Measurements from ENCODE around the gene CENATAC. TPM values are rescaled to one million over a fixed set of nuclear protein-coding genes. Genes with fewer than 3 reads are reported as not detected.

The CENATAC gene
- total RNA-seq, 2 experiments from 2014 or later = 17.4 to 18.0 TPM

- Mint-ChIP-seq H3K4me1 (ENCODE audit: low read depth) (peaks cover 62% of the 10 kb centered on the region), H3K27ac (peak overlapping the region; percentile 99), H3K4me3 (peak overlapping the region; percentile 98), H3K36me3 (ENCODE audit: low read depth) (peaks cover 59% of the 10 kb centered on the region), H3K27me3 (ENCODE audit: low read depth) (no peaks in the 10 kb centered on the region), H3K9me3 (no peaks in the 10 kb centered on the region)
- intact Hi-C loops (cut with micrococcal nuclease) = loop anchor here (2.0 to 10.0 kb wide), 4 partner anchors 91 to 615 kb away; partner anchors contain the start of genes ARCN1, ATP5MG and TMEM25
- DNase-seq = no peak
- CTCF ChIA-PET = interaction anchor here (0.7 to 1.6 kb wide), 3 partner anchors 11 to 22 kb away, joined by 3 to 5 read pairs (median 3); partner anchors contain the start of genes CENATAC and SLC37A4
Measured at GRCh38 chr11:119019996-119020395, 22.1 kb downstream of the CENATAC start.

GRCh38 chr11:119021631-119022030, 23.7 kb downstream of the CENATAC start:
- Mint-ChIP-seq H3K27ac (peak overlapping the region; percentile 3), H3K4me1 (ENCODE audit: low read depth) (peaks cover 45% of the 10 kb centered on the region), H3K27me3 (ENCODE audit: low read depth) (no peaks in the 10 kb centered on the region), H3K36me3 (ENCODE audit: low read depth) (peaks cover 47% of the 10 kb centered on the region), H3K4me3 (no peak overlapping the region), H3K9me3 (no peaks in the 10 kb centered on the region)
- intact Hi-C loops (cut with micrococcal nuclease) = no loop called here
- CTCF ChIA-PET = no interaction called here
- DNase-seq = no peak

DNA sequence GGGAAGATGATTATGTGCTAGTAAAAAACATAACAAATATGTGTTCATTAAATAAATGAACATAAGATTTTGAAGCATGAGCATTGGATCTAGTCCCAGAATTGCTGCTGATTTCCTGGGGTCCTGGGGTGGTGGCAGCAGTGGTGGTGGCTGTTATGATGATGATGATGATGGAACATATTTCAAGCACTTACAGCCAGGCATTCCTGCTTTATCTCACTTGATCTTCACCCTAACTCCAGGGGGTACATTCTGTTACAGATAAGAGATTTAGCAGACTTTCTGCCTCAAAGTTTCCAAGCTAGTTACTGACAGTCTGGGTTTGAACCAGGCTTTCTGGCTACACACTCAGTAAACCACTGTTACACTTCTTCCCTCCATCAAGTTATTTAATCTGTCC, 25.8 kb downstream of the CENATAC start:
- Mint-ChIP-seq H3K27me3 (ENCODE audit: low read depth) (no peaks in the 10 kb centered on the region), H3K4me3 (no peak overlapping the region), H3K27ac (peak overlapping the region; percentile 57), H3K4me1 (ENCODE audit: low read depth) (peaks cover 50% of the 10 kb centered on the region), H3K36me3 (ENCODE audit: low read depth) (peaks cover 30% of the 10 kb centered on the region), H3K9me3 (no peaks in the 10 kb centered on the region)
- CTCF ChIA-PET = interaction anchor here (1.3 to 1.4 kb wide), 2 partner anchors 33 to 80 kb away, joined by 4 to 6 read pairs; partner anchors contain the start of gene HYOU1
- intact Hi-C loops (cut with micrococcal nuclease) = no loop called here
- DNase-seq = no peak

GRCh38 chr11:119024430-119025098, 26.6 kb downstream of the CENATAC start:
- intact Hi-C loops (cut with micrococcal nuclease) = no loop called here
- Mint-ChIP-seq H3K4me1 (ENCODE audit: low read depth) (peaks cover 56% of the 10 kb centered on the region), H3K4me3 (no peak overlapping the region), H3K9me3 (no peaks in the 10 kb centered on the region), H3K36me3 (ENCODE audit: low read depth) (peaks cover 32% of the 10 kb centered on the region), H3K27me3 (ENCODE audit: low read depth) (no peaks in the 10 kb centered on the region), H3K27ac (peak overlapping the region; percentile 57)
- CTCF ChIA-PET = interaction anchor here (1.3 kb wide), 1 partner anchor 32 kb away, joined by 4 read pairs; the partner anchor contains the start of gene HYOU1
- no peak for DNase-seq

DNA sequence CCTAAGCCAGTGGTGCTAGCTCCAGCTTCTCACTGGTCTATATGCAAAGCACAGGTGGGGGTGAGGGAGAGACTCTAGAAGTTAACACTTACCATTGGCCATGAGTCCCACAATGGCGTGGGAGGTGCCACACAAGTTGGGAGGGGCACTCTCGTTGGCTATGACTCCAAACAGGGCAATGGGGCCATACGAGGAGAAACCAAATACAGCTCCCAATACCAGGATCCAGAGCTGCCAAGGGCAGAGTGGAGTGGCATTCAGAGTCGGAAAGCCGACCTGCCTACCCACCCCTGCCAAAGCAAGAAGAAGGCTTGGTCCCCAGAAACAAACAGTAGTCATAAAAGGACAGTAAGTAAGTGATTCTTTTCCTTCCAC, 27.1 kb downstream of the CENATAC start:
- Mint-ChIP-seq H3K9me3 (no peaks in the 10 kb centered on the region), H3K27ac (peak overlapping the region; percentile 34), H3K4me3 (no peak overlapping the region), H3K36me3 (ENCODE audit: low read depth) (peaks cover 30% of the 10 kb centered on the region), H3K4me1 (ENCODE audit: low read depth) (peaks cover 55% of the 10 kb centered on the region), H3K27me3 (ENCODE audit: low read depth) (no peaks in the 10 kb centered on the region)
- no peak for DNase-seq
- CTCF ChIA-PET = interaction anchor here (0.7 to 1.3 kb wide), 2 partner anchors 31 to 41 kb away, joined by 3 to 4 read pairs; partner anchors contain the start of gene HYOU1
- intact Hi-C loops (cut with micrococcal nuclease) = no loop called here

DNA sequence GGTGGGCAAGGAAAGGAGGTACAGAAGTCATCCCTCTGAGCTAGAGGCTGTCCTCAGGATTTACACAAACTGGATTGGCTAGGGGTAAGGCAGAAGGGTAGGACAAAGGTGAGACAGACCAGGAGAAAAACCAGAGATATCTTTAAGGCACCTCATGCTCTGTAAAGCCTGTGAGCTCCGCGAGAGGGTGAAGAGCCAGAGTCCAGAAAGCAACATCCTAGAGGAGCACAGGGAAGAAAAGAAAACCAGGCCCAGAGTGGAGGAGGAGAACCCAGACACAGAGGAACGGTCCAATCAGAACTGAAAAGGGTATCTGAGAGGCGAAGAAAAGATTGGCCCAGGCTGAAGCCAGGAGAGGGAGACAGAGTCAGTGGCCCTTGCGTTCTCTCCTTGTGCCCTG, 27.6 kb downstream of the CENATAC start:
- no peak for DNase-seq
- Mint-ChIP-seq H3K9me3 (no peaks in the 10 kb centered on the region), H3K27me3 (ENCODE audit: low read depth) (no peaks in the 10 kb centered on the region), H3K36me3 (ENCODE audit: low read depth) (peaks cover 29% of the 10 kb centered on the region), H3K4me3 (no peak overlapping the region), H3K4me1 (ENCODE audit: low read depth) (peaks cover 50% of the 10 kb centered on the region), H3K27ac (peak overlapping the region; percentile 34)
- CTCF ChIA-PET = interaction anchor here (0.7 kb wide), 1 partner anchor 42 kb away, joined by 3 read pairs; no protein-coding TSS in a partner anchor
- intact Hi-C loops (cut with micrococcal nuclease) = no loop called here

- no peak overlapping the region for H3K27ac Mint-ChIP-seq
- intact Hi-C loops (cut with micrococcal nuclease) = no loop called here
- H3K36me3 Mint-ChIP-seq (ENCODE audit: low read depth) = peaks cover 27% of the 10 kb centered on the region
- H3K27me3 Mint-ChIP-seq (ENCODE audit: low read depth) = no peaks in the 10 kb centered on the region
- peaks cover 48% of the 10 kb centered on the region for H3K4me1 Mint-ChIP-seq (ENCODE audit: low read depth)
- no peak for DNase-seq
- no peak overlapping the region for H3K4me3 Mint-ChIP-seq
- H3K9me3 Mint-ChIP-seq = no peaks in the 10 kb centered on the region
- CTCF ChIA-PET = no interaction called here
Measured at GRCh38 chr11:119025978-119026766, 28.2 kb downstream of the CENATAC start.

DNA sequence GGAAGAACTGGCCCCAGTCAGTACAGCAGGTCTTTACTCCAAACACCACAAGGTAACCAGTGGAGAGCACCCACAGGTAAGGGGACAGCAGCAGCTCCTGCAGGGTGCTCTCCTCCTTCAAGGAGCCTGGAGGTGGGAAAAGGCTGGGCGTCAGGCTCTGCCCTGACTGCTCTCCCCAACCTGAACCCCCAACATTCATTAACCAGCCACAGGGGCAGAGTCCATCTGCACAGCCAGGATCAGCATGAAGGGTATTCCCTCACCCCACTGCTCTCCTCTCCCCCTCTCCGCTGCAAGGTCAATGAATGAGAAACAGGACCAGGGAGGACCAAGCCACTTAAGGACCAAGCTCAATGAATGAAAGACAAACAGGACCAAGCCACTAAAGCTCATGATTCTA, 29.0 kb downstream of the CENATAC start:
- no peak overlapping the region for H3K27ac Mint-ChIP-seq
- intact Hi-C loops (cut with micrococcal nuclease) = no loop called here
- no peak overlapping the region for H3K4me3 Mint-ChIP-seq
- CTCF ChIA-PET = interaction anchor here (0.5 to 1.0 kb wide), 2 partner anchors 12 to 70 kb away, joined by 3 to 5 read pairs; no protein-coding TSS in a partner anchor
- no peak for DNase-seq
- peaks cover 21% of the 10 kb centered on the region for H3K36me3 Mint-ChIP-seq (ENCODE audit: low read depth)
- H3K27me3 Mint-ChIP-seq (ENCODE audit: low read depth) = no peaks in the 10 kb centered on the region
- H3K4me1 Mint-ChIP-seq (ENCODE audit: low read depth) = peaks cover 43% of the 10 kb centered on the region
- no peaks in the 10 kb centered on the region for H3K9me3 Mint-ChIP-seq

- H3K9me3 Mint-ChIP-seq = no peaks in the 10 kb centered on the region
- CTCF ChIA-PET = interaction anchor here (1.0 kb wide), 1 partner anchor 71 kb away, joined by 3 read pairs; no protein-coding TSS in a partner anchor
Measured at GRCh38 chr11:119027561-119028345, 29.8 kb downstream of the CENATAC start.

GRCh38 chr11:119028346-119029068, 30.6 kb downstream of the CENATAC start:
- H3K27me3 Mint-ChIP-seq (ENCODE audit: low read depth) = no peaks in the 10 kb centered on the region
- H3K4me3 Mint-ChIP-seq = no peak overlapping the region
- intact Hi-C loops (cut with micrococcal nuclease) = no loop called here
- no peak for DNase-seq
- H3K4me1 Mint-ChIP-seq (ENCODE audit: low read depth) = peaks cover 36% of the 10 kb centered on the region
- peaks cover 14% of the 10 kb centered on the region for H3K36me3 Mint-ChIP-seq (ENCODE audit: low read depth)
- CTCF ChIA-PET = no interaction called here
- no peak overlapping the region for H3K27ac Mint-ChIP-seq
- no peaks in the 10 kb centered on the region for H3K9me3 Mint-ChIP-seq

More at GRCh38 chr11:119027561-119028345, 29.8 kb downstream of the CENATAC start:
- intact Hi-C loops (cut with micrococcal nuclease) = no loop called here
- Mint-ChIP-seq H3K27ac (no peak overlapping the region), H3K27me3 (ENCODE audit: low read depth) (no peaks in the 10 kb centered on the region), H3K36me3 (ENCODE audit: low read depth) (peaks cover 17% of the 10 kb centered on the region), H3K4me3 (no peak overlapping the region), H3K4me1 (ENCODE audit: low read depth) (peaks cover 42% of the 10 kb centered on the region)
- DNase-seq = no peak

GRCh38 chr11:119029069-119029339, 31.1 kb downstream of the CENATAC start:
- Mint-ChIP-seq H3K36me3 (ENCODE audit: low read depth) (peaks cover 12% of the 10 kb centered on the region), H3K27ac (no peak overlapping the region), H3K27me3 (ENCODE audit: low read depth) (no peaks in the 10 kb centered on the region), H3K4me1 (ENCODE audit: low read depth) (peaks cover 31% of the 10 kb centered on the region), H3K9me3 (no peaks in the 10 kb centered on the region), H3K4me3 (peak overlapping the region; percentile 77)
- no peak for DNase-seq
- CTCF ChIA-PET = no interaction called here
- intact Hi-C loops (cut with micrococcal nuclease) = no loop called here

Measured in activated naive CD4-positive, alpha-beta T cell treated with anti-CD3 and anti-CD28 coated beads for 36 hours (primary cell).